GM12878 (cell line): Measurements from ENCODE around the gene PNRC1.

Experiments used
- CEBPB ChIP-seq, 2 experiments: fragments of 150-350 bp in 1 of 2; IDR thresholded peaks; 2 replicates each; pipeline ENCODE4 v1.6.1; 2012 to 2014; ENCODE audit warnings: low read depth in 2 of 2, low read length in 2 of 2, borderline replicate concordance in 1 of 2, inconsistent platforms in 1 of 2
- ETV6 ChIP-seq, 2 experiments: fragments of 450-650 bp in 1 of 2; IDR thresholded peaks in 1 of 2; conservative IDR thresholded peaks in 1 of 2; 2 replicates each; pipeline ENCODE4 v1.6.1; 2014; ENCODE audit warnings: antibody characterized with exemption in 1 of 2, borderline replicate concordance in 1 of 2, low read depth in 1 of 2, mild to moderate bottlenecking in 1 of 2, moderate library complexity in 1 of 2
- HDGF ChIP-seq: fragments of 450-650 bp; IDR thresholded peaks from 2 replicates; pipeline ENCODE4 v1.6.1; 2016; ENCODE audit warnings: antibody characterized with exemption
- SP1 ChIP-seq: IDR thresholded peaks from one replicate; pipeline ENCODE4 v1.6.1; 2011; ENCODE audit warnings: low read depth, low read length
- ZNF217 ChIP-seq: fragments of 450-650 bp; IDR thresholded peaks from 2 replicates; pipeline ENCODE4 v1.6.1; 2017; ENCODE audit warnings: antibody characterized with exemption, mild to moderate bottlenecking
- TF ChIP-seq, protein P1 (sequence below), 3 experiments: IDR thresholded peaks in 2 of 3; conservative IDR thresholded peaks in 1 of 3; 2 replicates each; pipeline ENCODE4 v1.5.1; 2011; ENCODE audit warnings: low read depth in 3 of 3, low read length in 3 of 3, mild to moderate bottlenecking in 3 of 3, control low read depth in 2 of 3, moderate library complexity in 2 of 3, inconsistent platforms in 1 of 3, mixed read lengths in 1 of 3; ENCODE audit not compliant: control insufficient read depth in 2 of 3, insufficient read depth in 1 of 3; ENCODE audit errors: extremely low read depth in 1 of 3
- TF ChIP-seq, protein P2 (sequence below): fragments of 150-350 bp; IDR thresholded peaks from 2 replicates; pipeline ENCODE4 v1.6.1; 2016; ENCODE audit warnings: low read depth, low read length

DNA sequence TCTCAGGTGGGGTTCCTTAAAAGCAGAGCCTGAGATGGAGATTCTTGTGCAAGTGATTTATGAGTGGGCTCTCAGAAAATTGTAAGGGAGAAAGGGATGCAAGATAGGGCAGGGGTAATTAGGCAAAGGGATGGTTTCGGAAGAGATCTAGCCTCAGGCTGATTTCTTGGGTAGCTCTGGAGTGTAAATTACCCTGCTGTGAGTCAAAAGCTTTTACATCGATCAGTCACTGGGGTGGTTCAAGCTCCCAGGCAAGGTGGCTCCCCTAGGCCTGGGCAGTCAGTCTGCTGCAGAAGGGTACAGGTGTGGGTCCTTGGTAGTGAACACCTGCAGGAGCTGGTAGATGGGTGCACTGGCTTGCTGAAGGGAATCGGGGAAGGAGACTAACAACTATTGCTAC is 54.2 kb downstream of the PNRC1 start:
- TF ChIP-seq HDGF (no peak), CEBPB (IDR thresholded peaks at IDR 0.05; ENCODE audit: borderline replicate concordance in 1 of 2, low read depth in 2 of 2, low read length in 2 of 2) (no peak), SP1 (no peak), ZNF217 (no peak), ETV6 (conservative IDR thresholded peaks at IDR 0.05 in 1 of 2, IDR thresholded peaks at IDR 0.05 in 1 of 2; ENCODE audit: borderline replicate concordance in 1 of 2, low read depth in 1 of 2) (no peak)
- TF ChIP-seq, protein P1, sequence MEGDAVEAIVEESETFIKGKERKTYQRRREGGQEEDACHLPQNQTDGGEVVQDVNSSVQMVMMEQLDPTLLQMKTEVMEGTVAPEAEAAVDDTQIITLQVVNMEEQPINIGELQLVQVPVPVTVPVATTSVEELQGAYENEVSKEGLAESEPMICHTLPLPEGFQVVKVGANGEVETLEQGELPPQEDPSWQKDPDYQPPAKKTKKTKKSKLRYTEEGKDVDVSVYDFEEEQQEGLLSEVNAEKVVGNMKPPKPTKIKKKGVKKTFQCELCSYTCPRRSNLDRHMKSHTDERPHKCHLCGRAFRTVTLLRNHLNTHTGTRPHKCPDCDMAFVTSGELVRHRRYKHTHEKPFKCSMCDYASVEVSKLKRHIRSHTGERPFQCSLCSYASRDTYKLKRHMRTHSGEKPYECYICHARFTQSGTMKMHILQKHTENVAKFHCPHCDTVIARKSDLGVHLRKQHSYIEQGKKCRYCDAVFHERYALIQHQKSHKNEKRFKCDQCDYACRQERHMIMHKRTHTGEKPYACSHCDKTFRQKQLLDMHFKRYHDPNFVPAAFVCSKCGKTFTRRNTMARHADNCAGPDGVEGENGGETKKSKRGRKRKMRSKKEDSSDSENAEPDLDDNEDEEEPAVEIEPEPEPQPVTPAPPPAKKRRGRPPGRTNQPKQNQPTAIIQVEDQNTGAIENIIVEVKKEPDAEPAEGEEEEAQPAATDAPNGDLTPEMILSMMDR (IDR thresholded peaks at IDR 0.05 in 2 of 3, conservative IDR thresholded peaks at IDR 0.05 in 1 of 3; ENCODE audit: control insufficient read depth in 2 of 3, extremely low read depth in 1 of 3, insufficient read depth in 1 of 3, low read depth in 3 of 3, low read length in 3 of 3) = no peak
- TF ChIP-seq, protein P2, sequence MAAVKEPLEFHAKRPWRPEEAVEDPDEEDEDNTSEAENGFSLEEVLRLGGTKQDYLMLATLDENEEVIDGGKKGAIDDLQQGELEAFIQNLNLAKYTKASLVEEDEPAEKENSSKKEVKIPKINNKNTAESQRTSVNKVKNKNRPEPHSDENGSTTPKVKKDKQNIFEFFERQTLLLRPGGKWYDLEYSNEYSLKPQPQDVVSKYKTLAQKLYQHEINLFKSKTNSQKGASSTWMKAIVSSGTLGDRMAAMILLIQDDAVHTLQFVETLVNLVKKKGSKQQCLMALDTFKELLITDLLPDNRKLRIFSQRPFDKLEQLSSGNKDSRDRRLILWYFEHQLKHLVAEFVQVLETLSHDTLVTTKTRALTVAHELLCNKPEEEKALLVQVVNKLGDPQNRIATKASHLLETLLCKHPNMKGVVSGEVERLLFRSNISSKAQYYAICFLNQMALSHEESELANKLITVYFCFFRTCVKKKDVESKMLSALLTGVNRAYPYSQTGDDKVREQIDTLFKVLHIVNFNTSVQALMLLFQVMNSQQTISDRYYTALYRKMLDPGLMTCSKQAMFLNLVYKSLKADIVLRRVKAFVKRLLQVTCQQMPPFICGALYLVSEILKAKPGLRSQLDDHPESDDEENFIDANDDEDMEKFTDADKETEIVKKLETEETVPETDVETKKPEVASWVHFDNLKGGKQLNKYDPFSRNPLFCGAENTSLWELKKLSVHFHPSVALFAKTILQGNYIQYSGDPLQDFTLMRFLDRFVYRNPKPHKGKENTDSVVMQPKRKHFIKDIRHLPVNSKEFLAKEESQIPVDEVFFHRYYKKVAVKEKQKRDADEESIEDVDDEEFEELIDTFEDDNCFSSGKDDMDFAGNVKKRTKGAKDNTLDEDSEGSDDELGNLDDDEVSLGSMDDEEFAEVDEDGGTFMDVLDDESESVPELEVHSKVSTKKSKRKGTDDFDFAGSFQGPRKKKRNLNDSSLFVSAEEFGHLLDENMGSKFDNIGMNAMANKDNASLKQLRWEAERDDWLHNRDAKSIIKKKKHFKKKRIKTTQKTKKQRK = no peak
